Measurements from ENCODE around the gene SLC25A43.
"Not testable (repeated sequence)": the region's sequence is repeated elsewhere in the genome, so short reads cannot be mapped to it uniquely, and the experiment has no call there.

SLC25A43 gene

GRCh38 chrX:119398974-119399771 lies at the start of gene SLC25A43:
Gene SLC25A43 (plus strand): TSS chrX:119399336. CDS start chrX:119399404, 68 bp downstream.
- peak in 1 of 2 donors; percentile 3 for DNase-seq (ENCODE audit: extremely low read depth in 1 of 2, low read depth in 1 of 2)

DNA sequence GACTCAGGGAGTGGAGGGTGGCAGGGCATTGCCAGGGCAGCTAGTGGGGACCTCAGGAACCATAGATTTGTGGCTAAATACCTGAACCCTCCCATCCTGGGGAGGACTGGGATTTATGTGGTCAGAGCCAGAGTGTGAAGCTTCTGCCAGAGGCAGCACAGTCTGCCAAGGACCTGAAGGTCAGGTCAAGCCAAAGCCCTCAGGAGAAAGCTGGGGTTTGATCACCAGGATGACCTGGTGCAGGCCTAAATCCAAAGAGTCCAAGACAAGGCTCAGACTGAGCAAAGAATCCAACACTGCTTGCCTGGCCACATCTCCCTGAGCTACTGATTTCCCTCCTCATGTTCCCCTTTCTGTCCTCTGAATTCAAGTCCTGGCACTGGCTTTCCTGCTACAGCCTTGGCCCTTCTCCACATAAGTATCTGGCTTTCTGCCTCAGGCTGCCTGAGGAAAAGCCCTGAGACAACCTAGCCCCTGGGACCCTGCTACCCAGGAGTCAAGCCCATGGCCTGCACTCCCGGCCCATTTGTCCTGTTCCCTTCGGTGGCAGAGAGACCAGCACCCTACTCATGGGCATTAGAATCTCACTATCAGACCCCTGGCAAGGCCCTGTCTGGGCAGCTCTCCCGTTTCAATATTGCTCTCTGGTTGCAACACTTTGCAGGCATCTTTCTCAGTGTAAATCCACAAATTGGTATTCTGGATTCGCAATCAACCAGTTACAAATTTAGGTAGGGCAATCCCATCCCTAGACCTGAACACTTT lies 39.3 kb upstream of the SLC25A43 start:
- DNase-seq (ENCODE audit: extremely low read depth in 1 of 2, low read depth in 1 of 2) = no peak

DNA sequence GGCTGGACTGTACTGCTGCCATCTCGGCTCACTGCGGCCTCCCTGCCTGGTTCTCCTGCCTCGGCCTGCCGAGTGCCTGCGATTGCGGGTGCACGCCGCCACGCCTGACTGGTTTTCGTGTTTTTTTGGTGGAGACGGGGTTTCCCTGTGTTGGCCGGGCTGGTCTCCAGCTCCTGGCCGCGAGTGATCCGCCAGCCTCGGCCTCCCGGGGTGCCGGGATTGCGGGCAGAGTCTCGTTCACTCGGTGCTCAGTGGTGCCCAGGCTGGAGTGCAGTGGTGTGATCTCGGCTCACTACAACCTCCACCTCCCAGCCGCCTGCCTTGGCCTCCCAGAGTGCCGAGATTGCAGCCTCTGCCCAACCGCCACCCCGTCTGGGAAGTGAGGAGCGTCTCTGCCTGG lies 37.7 kb upstream of the SLC25A43 start:
- DNase-seq (ENCODE audit: extremely low read depth in 1 of 2, low read depth in 1 of 2) = not testable (repeated sequence)

DNA sequence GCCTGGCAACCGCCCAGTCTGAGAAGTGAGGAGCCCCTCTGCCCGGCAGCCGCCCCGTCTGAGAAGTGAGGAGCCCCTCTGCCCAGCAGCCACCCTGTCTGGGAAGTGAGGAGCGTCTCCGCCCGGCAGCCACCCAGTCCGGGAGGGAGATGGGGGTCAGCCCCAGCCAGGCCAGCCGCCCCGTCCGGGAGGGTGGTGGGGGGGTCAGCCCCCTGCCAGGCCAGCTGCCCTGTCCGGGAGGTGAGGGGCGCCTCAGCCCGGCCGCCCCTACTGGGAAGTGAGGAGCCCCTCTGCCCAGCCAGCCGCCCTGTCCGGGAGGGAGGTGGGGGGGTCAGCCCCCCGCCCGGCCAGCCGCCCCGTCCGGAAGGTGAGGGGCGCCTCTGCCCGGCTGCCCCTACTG lies 37.1 kb upstream of the SLC25A43 start:
- not testable (repeated sequence) for DNase-seq (ENCODE audit: extremely low read depth in 1 of 2, low read depth in 1 of 2)

- DNase-seq (ENCODE audit: extremely low read depth in 1 of 2, low read depth in 1 of 2) = no peak
Measured at GRCh38 chrX:119363391-119363790, 35.7 kb upstream of the SLC25A43 start.

DNA sequence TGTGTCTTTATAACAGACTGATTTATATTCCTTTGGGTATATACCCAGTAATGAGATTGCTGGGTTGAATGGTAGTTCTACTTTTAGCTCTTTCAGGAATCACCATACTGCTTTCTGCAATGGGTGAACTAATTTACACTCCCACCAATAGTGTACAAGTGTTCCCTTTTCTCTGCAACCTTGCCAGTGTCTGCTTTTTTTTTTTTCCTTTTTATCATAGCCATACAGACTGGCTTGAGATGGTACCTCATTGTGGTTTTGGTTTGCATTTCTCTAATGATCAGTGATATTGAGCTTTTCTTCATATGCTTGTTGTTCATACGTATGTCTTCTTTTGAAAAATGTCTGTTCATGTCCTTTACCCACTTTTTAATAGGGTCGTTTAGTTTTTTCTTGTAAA lies 27.3 kb upstream of the SLC25A43 start:
- not testable (repeated sequence) for DNase-seq (ENCODE audit: extremely low read depth in 1 of 2, low read depth in 1 of 2)

DNA sequence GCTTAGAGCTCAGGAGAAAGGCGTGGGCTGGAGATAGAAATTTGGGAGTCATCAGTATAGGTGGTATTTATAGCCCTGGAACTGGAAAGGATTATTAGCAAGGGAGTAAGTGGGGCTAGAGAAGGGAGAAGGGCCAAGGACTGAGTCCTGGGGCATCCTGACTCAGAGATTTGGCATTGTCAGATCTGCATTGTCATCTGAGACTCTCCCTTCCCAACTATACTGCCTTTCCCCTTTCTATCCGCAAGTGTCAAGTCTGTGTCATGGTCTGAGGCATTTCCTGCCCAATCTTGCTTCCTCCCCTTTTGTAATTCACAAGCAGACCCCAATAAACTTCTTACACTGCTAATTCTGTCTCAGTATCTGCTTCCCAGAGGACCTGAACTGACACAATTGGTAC lies 24.4 kb upstream of the SLC25A43 start:
- no peak for DNase-seq (ENCODE audit: extremely low read depth in 1 of 2, low read depth in 1 of 2)

GRCh38 chrX:119375561-119375960 lies 23.6 kb upstream of the SLC25A43 start:
- DNase-seq (ENCODE audit: extremely low read depth in 1 of 2, low read depth in 1 of 2) = no peak

- no peak for DNase-seq (ENCODE audit: extremely low read depth in 1 of 2, low read depth in 1 of 2)
Measured at GRCh38 chrX:119376312-119376711, 22.8 kb upstream of the SLC25A43 start.

DNA sequence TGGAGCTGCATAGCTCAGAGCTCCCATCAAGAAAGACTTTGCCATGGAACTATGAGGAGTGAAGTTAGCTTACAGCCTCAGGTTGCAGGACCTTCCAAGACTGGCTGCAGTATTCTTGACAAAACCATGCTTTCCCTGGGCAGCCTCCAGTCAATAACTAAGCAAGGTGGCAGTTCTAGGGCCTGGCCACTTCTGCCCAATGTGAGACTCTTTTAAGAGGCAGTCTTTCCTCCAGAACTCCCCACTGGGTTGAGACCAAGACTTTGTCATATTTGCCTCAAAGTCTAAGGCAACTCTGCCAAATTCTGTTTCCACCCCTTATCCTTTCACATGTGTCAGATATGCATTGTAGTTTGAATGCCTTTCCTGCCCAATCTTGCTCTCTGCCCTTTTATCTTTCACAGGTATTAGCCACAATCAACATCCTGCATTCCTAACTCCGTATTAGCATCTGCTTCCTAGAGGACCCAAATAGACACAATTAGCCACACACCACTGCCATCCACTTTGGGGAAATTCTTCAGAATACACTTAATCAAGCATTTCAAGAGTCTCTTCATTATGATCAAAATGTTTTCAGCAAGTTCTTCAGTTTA lies 17.7 kb upstream of the SLC25A43 start:
- no peak for DNase-seq (ENCODE audit: extremely low read depth in 1 of 2, low read depth in 1 of 2)

GRCh38 chrX:119382606-119383005 lies 16.5 kb upstream of the SLC25A43 start:
- DNase-seq (ENCODE audit: extremely low read depth in 1 of 2, low read depth in 1 of 2) = no peak

DNA sequence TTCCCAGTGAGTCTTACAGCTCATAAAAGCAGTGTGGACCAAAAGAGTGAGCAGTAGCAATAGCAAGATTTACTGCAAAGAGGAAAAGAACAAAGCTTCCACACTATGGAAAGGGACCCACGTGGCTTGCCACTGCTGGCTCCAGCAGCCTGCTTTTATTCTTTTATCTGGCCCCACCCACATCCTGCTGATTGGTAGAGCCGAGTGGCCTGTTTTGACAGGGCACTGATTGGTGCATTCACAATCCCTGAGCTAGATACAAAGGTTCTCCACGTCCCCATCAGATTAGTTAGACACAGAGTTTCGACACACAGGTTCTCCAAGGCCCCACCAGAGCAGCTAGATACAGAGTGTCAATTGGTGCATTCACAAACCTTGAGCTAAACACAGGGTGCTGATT lies 12.5 kb upstream of the SLC25A43 start:
- DNase-seq (ENCODE audit: extremely low read depth in 1 of 2, low read depth in 1 of 2) = not testable (repeated sequence)

DNA sequence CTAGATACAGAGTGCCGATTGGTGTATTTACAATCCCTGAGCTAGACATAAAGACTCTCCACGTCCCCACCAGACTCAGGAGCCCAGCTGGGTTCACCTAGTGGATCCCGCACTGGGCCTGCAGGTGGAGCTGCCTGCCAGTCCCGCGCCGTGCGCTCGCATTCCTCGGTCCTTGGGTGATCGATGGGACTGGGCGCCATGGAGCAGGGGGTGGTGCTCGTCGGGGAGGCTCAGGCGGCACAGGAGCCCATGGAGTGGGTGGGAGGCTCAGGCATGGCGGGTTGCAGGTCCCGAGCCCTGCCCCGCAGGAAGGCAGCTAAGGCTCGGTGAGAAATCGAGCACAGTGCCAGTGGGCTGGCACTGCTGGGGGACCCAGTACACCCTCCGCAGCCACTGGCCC lies 11.7 kb upstream of the SLC25A43 start:
- not testable (repeated sequence) for DNase-seq (ENCODE audit: extremely low read depth in 1 of 2, low read depth in 1 of 2)

DNA sequence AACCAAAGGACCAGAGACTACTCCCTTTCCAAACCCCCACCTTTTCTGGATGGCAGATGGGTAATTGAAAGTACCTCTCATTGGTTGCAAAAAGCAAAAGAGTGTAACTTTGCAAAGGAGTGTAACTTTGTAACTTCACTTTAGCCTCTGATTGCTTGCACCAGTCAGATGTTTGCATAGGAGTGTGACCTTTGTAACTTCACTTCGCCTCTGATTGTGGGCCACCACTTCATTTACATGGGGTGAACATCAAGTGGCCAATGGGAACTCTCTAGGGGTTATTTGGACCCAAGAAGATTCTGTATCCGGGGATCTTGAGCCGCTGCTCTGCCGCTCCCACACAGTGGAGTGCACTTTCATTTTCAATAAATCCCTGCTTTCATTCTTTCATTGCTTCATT lies 9.9 kb upstream of the SLC25A43 start:
- no peak for DNase-seq (ENCODE audit: extremely low read depth in 1 of 2, low read depth in 1 of 2)

- no peak for DNase-seq (ENCODE audit: extremely low read depth in 1 of 2, low read depth in 1 of 2)
Measured at GRCh38 chrX:119389871-119390501, 9.2 kb upstream of the SLC25A43 start.

- DNase-seq (ENCODE audit: extremely low read depth in 1 of 2, low read depth in 1 of 2) = no peak
Measured at GRCh38 chrX:119391279-119391678, 7.9 kb upstream of the SLC25A43 start.

DNA sequence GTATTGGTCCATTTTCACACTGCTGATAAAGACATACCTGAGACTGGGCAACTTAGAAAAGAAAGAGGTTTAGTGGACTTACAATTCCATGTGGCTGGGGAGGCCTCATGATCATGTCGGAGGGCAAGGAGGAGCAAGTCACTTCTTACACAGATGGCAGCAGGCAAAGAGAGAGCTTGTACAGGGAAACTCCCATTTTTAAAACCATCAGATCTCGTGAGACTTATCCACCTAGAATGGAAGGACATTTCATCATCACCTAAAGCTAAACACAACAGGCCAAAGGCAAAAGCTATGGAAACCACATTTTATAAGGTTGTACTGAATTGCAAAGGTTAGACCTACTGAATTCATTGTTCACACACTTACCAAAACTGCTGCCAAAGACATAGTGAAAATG lies 6.0 kb upstream of the SLC25A43 start:
- DNase-seq (ENCODE audit: extremely low read depth in 1 of 2, low read depth in 1 of 2) = no peak

GRCh38 chrX:119398587-119398973 lies 556 bp upstream of the SLC25A43 start:
- DNase-seq (ENCODE audit: extremely low read depth in 1 of 2, low read depth in 1 of 2) = no peak

DNA sequence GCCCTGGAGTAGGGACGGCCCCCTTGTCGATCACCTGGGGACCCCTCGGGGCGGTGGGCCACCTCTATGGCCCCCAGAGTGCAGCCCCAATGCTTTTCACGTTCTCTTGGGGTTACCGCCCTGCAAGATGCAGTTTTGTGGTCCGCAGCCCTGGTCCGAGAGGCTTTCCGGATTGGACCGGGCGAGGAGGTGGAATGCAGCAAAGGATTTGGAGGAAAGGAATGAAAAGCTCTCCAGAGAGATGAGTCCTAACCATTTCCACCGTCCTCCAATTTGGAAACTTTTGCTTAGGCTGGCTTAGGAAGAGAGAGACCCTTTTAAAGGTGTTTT lies 601 bp downstream of the SLC25A43 start:
- DNase-seq (ENCODE audit: extremely low read depth in 1 of 2, low read depth in 1 of 2) = no peak

DNA sequence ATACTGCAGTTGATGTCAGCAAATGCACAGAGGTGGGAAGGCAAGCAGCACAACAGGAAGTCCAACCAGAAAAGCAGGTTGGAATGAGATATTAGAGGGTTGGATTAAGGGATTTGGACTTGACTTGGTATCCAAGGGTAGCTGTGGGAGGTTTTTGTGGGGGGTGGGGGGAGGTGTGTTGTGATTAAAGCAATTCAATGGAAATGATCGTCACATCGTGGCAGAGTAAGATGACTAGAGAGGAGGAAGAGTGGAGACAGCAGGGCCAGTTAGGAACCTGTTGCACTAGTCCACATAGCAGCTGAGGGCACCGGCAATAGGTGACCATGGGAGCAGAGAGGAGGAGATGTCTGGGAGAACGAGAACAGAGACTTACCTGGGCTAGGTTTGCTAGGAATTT lies 2.4 kb downstream of the SLC25A43 start:
- DNase-seq (ENCODE audit: extremely low read depth in 1 of 2, low read depth in 1 of 2) = no peak

- no peak for DNase-seq (ENCODE audit: extremely low read depth in 1 of 2, low read depth in 1 of 2)
Measured at GRCh38 chrX:119402588-119402987, 3.5 kb downstream of the SLC25A43 start.
